A549 (cell line): Measurements from ENCODE around the gene ABCA3. TPM values are rescaled to one million over a fixed set of nuclear protein-coding genes. Genes with fewer than 3 reads are reported as not detected.

Experiments
- ATAC-seq, 2 experiments: fragments of 200-7000 bp in 1 of 2; fragments of >200 bp in 1 of 2; cut with Nextera tagmentation in 1 of 2; cut with Tn5 transposase in 1 of 2; 3 replicates each; pipeline versions ENCODE4 v1.8.0 to v1.9.1; 2018 to 2020; ENCODE audit warnings: mild to moderate bottlenecking in 1 of 2, moderate library complexity in 1 of 2
- CTCF ChIA-PET: fragments of 300-600 bp; sonication (Branson Sonifier 250); formaldehyde crosslinking; extraction: SDS; loops from one replicate; lab custom pipeline; 2021; ENCODE audit warnings: antibody characterized with exemption, inconsistent platforms; lab: Yijun Ruan, JAX
- POLR2A ChIA-PET: fragments of 350-600 bp; formaldehyde crosslinking; extraction: SDS; loops from one replicate; lab custom pipeline; 2021; ENCODE audit warnings: antibody characterized with exemption, inconsistent platforms; lab: Yijun Ruan, JAX
- DNase-seq, 2 experiments: peaks; one replicate each; pipeline versions ENCODE4 v3.0.0 to v3.0.0-alpha.2; 2011 to 2016; ENCODE audit warnings: low read depth in 1 of 2, low spot score in 1 of 2
- FAIRE-seq: peaks from 2 replicates; lab custom pipeline; 2011; peaks lifted over from hg19 to GRCh38; lab: Jason Lieb, UNC
- H3K27ac ChIP-seq, 2 experiments: fragments of >200 bp; sonication (Bioruptor Twin); formaldehyde crosslinking; 3 replicates each; pipeline ENCODE4 v1.5.1; 2016 to 2017
- H3K4me1 ChIP-seq: fragments of >200 bp; sonication (Bioruptor Twin); formaldehyde crosslinking; 3 replicates; pipeline ENCODE4 v1.6.1; 2016
- H3K4me2 ChIP-seq: fragments of >200 bp; sonication (Bioruptor Twin); formaldehyde crosslinking; 3 replicates; pipeline ENCODE4 v1.6.1; 2016
- H3K4me3 ChIP-seq: fragments of >200 bp; sonication (Bioruptor Twin); formaldehyde crosslinking; 3 replicates; pipeline ENCODE4 v1.5.1; 2016
- H3K9me3 ChIP-seq: fragments of >200 bp; sonication (Bioruptor Twin); formaldehyde crosslinking; 3 replicates; pipeline ENCODE4 v1.6.1; 2016
- BCL3 ChIP-seq: fragments of >200 bp; sonication (Bioruptor Twin); formaldehyde crosslinking; IDR thresholded peaks from 3 replicates; pipeline ENCODE4 v1.6.1; 2016
- BHLHE40 ChIP-seq: IDR thresholded peaks from 2 replicates; pipeline ENCODE4 v1.6.1; 2012; ENCODE audit warnings: low read depth, low read length, inconsistent platforms
- CBX8 ChIP-seq: fragments of 200-600 bp; sonication (generic); IDR thresholded peaks from 2 replicates; pipeline ENCODE4 v1.6.1; 2016
- CEBPB ChIP-seq, 2 experiments: fragments of >200 bp in 1 of 2; sonication (Bioruptor Twin) in 1 of 2; formaldehyde crosslinking in 1 of 2; IDR thresholded peaks; 2 replicates each; pipeline ENCODE4 v1.6.1; 2012 to 2016
- CHD2 ChIP-seq: fragments of 150-350 bp; IDR thresholded peaks from 2 replicates; pipeline ENCODE4 v1.6.1; 2014; ENCODE audit warnings: low read length; ENCODE audit not compliant: partially characterized antibody
- EHMT2 ChIP-seq: fragments of 200-600 bp; sonication (generic); IDR thresholded peaks from 2 replicates; pipeline ENCODE4 v1.6.1; 2016; ENCODE audit warnings: antibody characterized with exemption, low read depth, mild to moderate bottlenecking, moderate library complexity
- FOSL2 ChIP-seq, 2 experiments: fragments of 450-650 bp in 1 of 2; fragments of >200 bp in 1 of 2; sonication (Bioruptor Twin) in 1 of 2; formaldehyde crosslinking; IDR thresholded peaks; 2 replicates each; pipeline versions ENCODE4 v1.5.0 to v1.6.1; 2016 to 2020; ENCODE audit warnings: mild to moderate bottlenecking in 1 of 2, moderate library complexity in 1 of 2
- GATA3 ChIP-seq: IDR thresholded peaks from 2 replicates; pipeline ENCODE4 v1.6.1; 2012; ENCODE audit warnings: borderline replicate concordance
- HDAC2 ChIP-seq: fragments of 200-600 bp; sonication (generic); IDR thresholded peaks from 2 replicates; pipeline ENCODE4 v1.6.1; 2016
- HES2 ChIP-seq: fragments of >200 bp; sonication (Bioruptor Twin); formaldehyde crosslinking; IDR thresholded peaks from 2 replicates; pipeline ENCODE4 v1.6.1; 2016
- KDM1A ChIP-seq: fragments of 200-600 bp; sonication (generic); IDR thresholded peaks from 2 replicates; pipeline ENCODE4 v1.6.1; 2016; ENCODE audit warnings: low read depth, mild to moderate bottlenecking
- KDM5A ChIP-seq: fragments of 200-600 bp; sonication (generic); IDR thresholded peaks from 2 replicates; pipeline ENCODE4 v1.6.1; 2016; ENCODE audit warnings: antibody characterized with exemption, mild to moderate bottlenecking
- MAFK ChIP-seq: fragments of 450-650 bp; IDR thresholded peaks from 2 replicates; pipeline ENCODE4 v1.6.1; 2014; ENCODE audit not compliant: partially characterized antibody
- MAZ ChIP-seq: fragments of 150-350 bp; IDR thresholded peaks from 2 replicates; pipeline ENCODE4 v1.6.1; 2014; ENCODE audit warnings: antibody characterized with exemption, low read depth, low read length, borderline replicate concordance
- NPAS2 ChIP-seq: fragments of 250-450 bp; sonication (Bioruptor Pico); IDR thresholded peaks from 2 replicates; pipeline ENCODE4 v1.8.0; 2022; ENCODE audit warnings: mild to moderate bottlenecking, moderate library complexity, borderline replicate concordance
- NR3C1 ChIP-seq: fragments of >200 bp; sonication (Bioruptor Twin); formaldehyde crosslinking; IDR thresholded peaks from 3 replicates; pipeline ENCODE4 v1.6.1; 2017
- PHF8 ChIP-seq: fragments of 200-600 bp; sonication (generic); IDR thresholded peaks from 2 replicates; pipeline ENCODE4 v1.6.1; 2016; ENCODE audit warnings: low read depth, mild to moderate bottlenecking, antibody characterized with exemption, moderate library complexity, borderline replicate concordance
- POLR2A ChIP-seq: IDR thresholded peaks from 2 replicates; pipeline ENCODE4 v1.6.1; 2012; ENCODE audit warnings: mild to moderate bottlenecking, low read length
- POLR2AphosphoS2 ChIP-seq: conservative IDR thresholded peaks from 2 replicates; pipeline ENCODE4 v1.6.1; 2012; ENCODE audit warnings: low read length, improper control_type of control experiment, inconsistent platforms
- RFX5 ChIP-seq: fragments of 450-650 bp; IDR thresholded peaks from 2 replicates; pipeline ENCODE4 v1.7.1; 2014; ENCODE audit warnings: antibody characterized with exemption, mild to moderate bottlenecking, moderate library complexity
- USF2 ChIP-seq: fragments of 450-650 bp; IDR thresholded peaks from 2 replicates; pipeline ENCODE4 v1.6.1; 2014; ENCODE audit warnings: antibody characterized with exemption
- WGBS: methylation state at CpG from one replicate; pipeline ENCODE4 v1.1.6; 2017; ENCODE audit errors: missing lambda C conversion rate; 5-methylcytosine and 5-hydroxymethylcytosine counted together
- polyA plus RNA-seq, 4 experiments: library from polyadenylated mRNA; depleted of rRNA in 3 of 4; stranded (reverse); fragments of >200 nt; fragmentation: RNase III in 1 of 4; extraction: RNeasy Plus Mini Kit Qiagen cat#74134 plus additional on column Dnase treatment in 1 of 4; gene quantifications; 2 replicates in 3 of 4; 3 replicates in 1 of 4; pipeline ENCODE4 v1.2.3, GENCODE V29; 2011 to 2017
- TF ChIP-seq, protein P1 (sequence below): fragments of 250-450 bp; sonication (Bioruptor Pico); IDR thresholded peaks from 2 replicates; pipeline ENCODE4 v1.5.0; 2020; ENCODE audit warnings: low read depth, mild to moderate bottlenecking, moderate library complexity
- TF ChIP-seq, protein P2 (sequence below): fragments of 150-350 bp; IDR thresholded peaks from 2 replicates; pipeline ENCODE4 v1.6.1; 2014; ENCODE audit warnings: low read depth, mild to moderate bottlenecking, low read length
- TF ChIP-seq, protein P3 (sequence below): fragments of >200 bp; sonication (Bioruptor Twin); formaldehyde crosslinking; IDR thresholded peaks from 3 replicates; pipeline ENCODE4 v1.5.1; 2016

ABCA3 gene
- polyA plus RNA-seq, 2 of the 4 experiments (the other 2 are of a cell fraction) = 6.4 to 9.9 TPM

DNA sequence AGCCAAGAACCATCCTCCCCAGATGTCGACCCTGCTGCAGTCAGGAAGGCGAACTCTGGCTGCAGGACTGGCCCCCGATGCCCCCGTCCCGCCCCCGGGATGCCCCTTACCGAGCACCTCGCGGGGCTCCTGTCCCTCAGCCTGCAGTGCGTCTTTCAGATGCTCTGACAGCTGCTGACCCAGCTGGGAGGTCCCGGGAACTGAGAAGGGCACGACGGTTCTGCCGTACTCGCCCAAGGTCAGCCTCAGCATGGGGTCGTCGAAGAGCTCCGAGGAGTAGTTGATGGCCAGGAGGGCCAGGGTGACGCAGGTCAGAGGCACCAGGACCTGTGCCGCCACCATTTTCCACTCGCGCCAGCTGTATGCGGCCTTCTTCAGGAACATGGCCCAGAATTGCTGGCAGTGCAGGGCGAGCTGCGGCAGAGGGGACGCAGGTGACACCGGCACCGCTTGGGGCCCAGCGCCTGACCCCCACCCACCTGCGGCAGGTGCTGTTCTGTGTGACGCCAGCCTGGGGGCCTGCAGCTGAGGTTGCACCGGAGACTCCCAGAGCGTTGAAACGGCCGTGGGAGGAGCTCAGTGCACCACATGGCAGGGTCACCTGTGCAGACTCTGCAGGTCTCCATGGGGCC lies 52.5 kb downstream of the ABCA3 start:
- Histone ChIP-seq H3K27ac (no peak overlapping the region), H3K4me2 (no peak overlapping the region), H3K4me3 (no peak overlapping the region), H3K9me3 (no peaks in the 10 kb centered on the region), H3K4me1 (no peaks in the 10 kb centered on the region)
- ChIA-PET CTCF (interaction anchor here (0.6 to 2.3 kb wide), 3 partner anchors 52 to 159 kb away, joined by 3 to 10 read pairs (median 4); partner anchors contain the start of gene ABCA3), POLR2A (interaction anchor here (1.0 kb wide), 1 partner anchor 93 kb away, joined by 4 read pairs; no protein-coding TSS in a partner anchor)
- FAIRE-seq (no peak), ATAC-seq (no peak)
- 88% methylated on average over 29 of the region's 35 CpGs for WGBS
- no peak for TF ChIP-seq KDM5A
- TF ChIP-seq, protein P1, sequence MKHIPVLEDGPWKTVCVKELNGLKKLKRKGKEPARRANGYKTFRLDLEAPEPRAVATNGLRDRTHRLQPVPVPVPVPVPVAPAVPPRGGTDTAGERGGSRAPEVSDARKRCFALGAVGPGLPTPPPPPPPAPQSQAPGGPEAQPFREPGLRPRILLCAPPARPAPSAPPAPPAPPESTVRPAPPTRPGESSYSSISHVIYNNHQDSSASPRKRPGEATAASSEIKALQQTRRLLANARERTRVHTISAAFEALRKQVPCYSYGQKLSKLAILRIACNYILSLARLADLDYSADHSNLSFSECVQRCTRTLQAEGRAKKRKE = no peak
- TF ChIP-seq POLR2A = no peak
- TF ChIP-seq NPAS2 (CRISPR knock-in tag) = no peak
- TF ChIP-seq EHMT2 = no peak
- no peak for TF ChIP-seq BCL3
- TF ChIP-seq HDAC2 = no peak
- TF ChIP-seq, protein P2, sequence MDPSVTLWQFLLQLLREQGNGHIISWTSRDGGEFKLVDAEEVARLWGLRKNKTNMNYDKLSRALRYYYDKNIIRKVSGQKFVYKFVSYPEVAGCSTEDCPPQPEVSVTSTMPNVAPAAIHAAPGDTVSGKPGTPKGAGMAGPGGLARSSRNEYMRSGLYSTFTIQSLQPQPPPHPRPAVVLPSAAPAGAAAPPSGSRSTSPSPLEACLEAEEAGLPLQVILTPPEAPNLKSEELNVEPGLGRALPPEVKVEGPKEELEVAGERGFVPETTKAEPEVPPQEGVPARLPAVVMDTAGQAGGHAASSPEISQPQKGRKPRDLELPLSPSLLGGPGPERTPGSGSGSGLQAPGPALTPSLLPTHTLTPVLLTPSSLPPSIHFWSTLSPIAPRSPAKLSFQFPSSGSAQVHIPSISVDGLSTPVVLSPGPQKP = no peak
- TF ChIP-seq, all 56 proteins: peak for 0
- DNase-seq = no peak

DNA sequence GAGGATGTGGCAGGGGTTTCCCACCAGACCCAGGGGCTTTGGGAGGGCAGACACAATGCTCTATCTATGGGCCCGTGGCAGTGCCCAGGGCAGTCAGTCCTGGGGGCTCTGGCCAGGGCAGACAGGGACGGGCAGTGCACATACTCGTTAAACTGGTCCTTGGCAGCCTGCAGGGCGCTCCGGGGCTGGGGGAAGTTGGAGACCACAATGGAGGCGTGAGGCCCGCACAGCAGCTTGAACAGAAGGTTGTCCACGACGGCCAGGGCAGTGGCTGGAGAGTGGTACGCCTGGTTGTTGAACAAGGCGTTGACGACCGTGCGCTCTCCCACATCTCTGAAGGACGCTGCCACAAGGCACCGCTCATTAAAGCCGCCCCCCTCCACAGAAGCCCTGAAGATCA lies 54.0 kb downstream of the ABCA3 start:
- ATAC-seq = no peak
- ChIA-PET POLR2A (no interaction called here), CTCF (interaction anchor here (1.0 kb wide), 1 partner anchor 29 kb away, joined by 3 read pairs; no protein-coding TSS in a partner anchor)
- FAIRE-seq = no peak
- Histone ChIP-seq H3K4me2 (no peak overlapping the region), H3K27ac (no peak overlapping the region), H3K9me3 (no peaks in the 10 kb centered on the region), H3K4me3 (no peak overlapping the region), H3K4me1 (no peaks in the 10 kb centered on the region)
- WGBS = 88% methylated on average over 17 of the region's 17 CpGs
- no peak for DNase-seq
- no peak for TF ChIP-seq POLR2AphosphoS2
- no peak for TF ChIP-seq MAZ
- no peak for TF ChIP-seq MAFK
- TF ChIP-seq NR3C1 = no peak
- TF ChIP-seq, protein P3, sequence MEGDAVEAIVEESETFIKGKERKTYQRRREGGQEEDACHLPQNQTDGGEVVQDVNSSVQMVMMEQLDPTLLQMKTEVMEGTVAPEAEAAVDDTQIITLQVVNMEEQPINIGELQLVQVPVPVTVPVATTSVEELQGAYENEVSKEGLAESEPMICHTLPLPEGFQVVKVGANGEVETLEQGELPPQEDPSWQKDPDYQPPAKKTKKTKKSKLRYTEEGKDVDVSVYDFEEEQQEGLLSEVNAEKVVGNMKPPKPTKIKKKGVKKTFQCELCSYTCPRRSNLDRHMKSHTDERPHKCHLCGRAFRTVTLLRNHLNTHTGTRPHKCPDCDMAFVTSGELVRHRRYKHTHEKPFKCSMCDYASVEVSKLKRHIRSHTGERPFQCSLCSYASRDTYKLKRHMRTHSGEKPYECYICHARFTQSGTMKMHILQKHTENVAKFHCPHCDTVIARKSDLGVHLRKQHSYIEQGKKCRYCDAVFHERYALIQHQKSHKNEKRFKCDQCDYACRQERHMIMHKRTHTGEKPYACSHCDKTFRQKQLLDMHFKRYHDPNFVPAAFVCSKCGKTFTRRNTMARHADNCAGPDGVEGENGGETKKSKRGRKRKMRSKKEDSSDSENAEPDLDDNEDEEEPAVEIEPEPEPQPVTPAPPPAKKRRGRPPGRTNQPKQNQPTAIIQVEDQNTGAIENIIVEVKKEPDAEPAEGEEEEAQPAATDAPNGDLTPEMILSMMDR = no peak
- TF ChIP-seq CBX8 = no peak
- no peak for TF ChIP-seq CHD2
- no peak for TF ChIP-seq GATA3
- TF ChIP-seq PHF8 = no peak
- TF ChIP-seq CEBPB (IDR thresholded peaks at IDR 0.05) = no peak
- no peak for TF ChIP-seq BHLHE40
- TF ChIP-seq HDAC2 = no peak
- TF ChIP-seq HES2 = no peak
- TF ChIP-seq FOSL2 (IDR thresholded peaks at IDR 0.05) = no peak
- no peak for TF ChIP-seq FOSL2 (CRISPR knock-in tag; IDR thresholded peaks at IDR 0.05)
- TF ChIP-seq KDM1A = no peak
- TF ChIP-seq KDM5A = no peak
- TF ChIP-seq USF2 = no peak
- TF ChIP-seq, protein P1 = no peak
- TF ChIP-seq RFX5 = no peak
- no peak for TF ChIP-seq EHMT2
